Caco-2 (cell line): ENCODE data around the gene ZNF189. TPM values are rescaled to one million over a fixed set of nuclear protein-coding genes. Genes with fewer than 3 reads are reported as not detected.

ENCODE experiments used
- BruUV-seq: library from RNA; stranded (reverse); fragments of 400-500 nt; replicated peaks from 2 replicates; lab custom pipeline; 2021; lab: Mats Ljungman, UMichigan
- CTCF ChIA-PET: fragments of 300-600 bp; sonication (Branson Sonifier 250); formaldehyde crosslinking; loops from one replicate; lab custom pipeline; 2022; ENCODE audit warnings: antibody characterized with exemption; lab: Charles Lee
- POLR2A ChIA-PET: fragments of 300-600 bp; sonication (Branson Sonifier 250); formaldehyde crosslinking; loops from one replicate; lab custom pipeline; 2022; ENCODE audit warnings: antibody characterized with exemption; lab: Charles Lee
- DNase-seq, 2 experiments: peaks; one replicate each; pipeline versions ENCODE4 v3.0.0 to v3.0.0-alpha.2; 2020 to 2022
- H3K27me3 ChIP-seq: replicated peaks from 2 replicates; pipeline ENCODE4 v1.6.0; 2011; ENCODE audit warnings: low read length; ENCODE audit not compliant: control insufficient read depth, insufficient read depth
- H3K36me3 ChIP-seq: 2 replicates; pipeline ENCODE4 v1.5.1; 2011; ENCODE audit warnings: low read length; ENCODE audit not compliant: control insufficient read depth, insufficient read depth
- H3K4me1 ChIP-seq: fragments of 250-450 bp; sonication (Bioruptor Pico); 2 replicates; pipeline ENCODE4 v1.5.1; 2020; ENCODE audit warnings: mild to moderate bottlenecking
- H3K4me3 ChIP-seq: 2 replicates; pipeline ENCODE4 v1.5.1; 2011; ENCODE audit warnings: low read depth, mild to moderate bottlenecking, control low read depth, low read length
- H3K9me3 ChIP-seq: fragments of 250-450 bp; sonication (Bioruptor Pico); 2 replicates; pipeline ENCODE4 v1.5.1; 2020; ENCODE audit warnings: mild to moderate bottlenecking, moderate library complexity
- H3K27ac Mint-ChIP-seq: one replicate; pipeline ENCODE4 v1.8.0; 2022; ENCODE audit warnings: mixed read lengths; ENCODE audit not compliant: unreplicated experiment
- H3K27me3 Mint-ChIP-seq: one replicate; pipeline ENCODE4 v1.8.0; 2022; ENCODE audit warnings: mixed read lengths; ENCODE audit not compliant: insufficient read depth, unreplicated experiment
- H3K36me3 Mint-ChIP-seq: one replicate; pipeline ENCODE4 v1.8.0; 2022; ENCODE audit warnings: mild to moderate bottlenecking, mixed read lengths; ENCODE audit not compliant: insufficient read depth, unreplicated experiment
- H3K4me1 Mint-ChIP-seq: one replicate; pipeline ENCODE4 v1.8.0; 2022; ENCODE audit warnings: low read depth, mixed read lengths; ENCODE audit not compliant: unreplicated experiment
- H3K4me3 Mint-ChIP-seq: one replicate; pipeline ENCODE4 v1.8.0; 2022; ENCODE audit warnings: mild to moderate bottlenecking, moderate library complexity, mixed read lengths; ENCODE audit not compliant: unreplicated experiment
- H3K9me3 Mint-ChIP-seq: one replicate; pipeline ENCODE4 v1.8.0; 2022; ENCODE audit warnings: mixed read lengths; ENCODE audit not compliant: unreplicated experiment
- CTCF ChIP-seq, 2 experiments: fragments of 200-600 bp in 1 of 2; IDR thresholded peaks; 1 replicate in 1 of 2; 2 replicates in 1 of 2; pipeline versions ENCODE4 v1.5.1 to v1.8.0; 2011 to 2022; ENCODE audit warnings: antibody characterized with exemption in 1 of 2, control low read depth in 1 of 2, inconsistent platforms in 1 of 2, low read depth in 1 of 2, low read length in 1 of 2, mild to moderate bottlenecking in 1 of 2, moderate library complexity in 1 of 2; ENCODE audit not compliant: insufficient read depth in 1 of 2, severe bottlenecking in 1 of 2, unreplicated experiment in 1 of 2
- intact Hi-C: fragments of 100-400 bp; cut with micrococcal nuclease; formaldehyde crosslinking; loops from one replicate; pipeline ENCODE4 v1.10.0; 2022; ENCODE audit not compliant: unreplicated experiment
- total RNA-seq: library from RNA; stranded (reverse); gene quantifications from 2 replicates; pipeline ENCODE4 v1.2.3, GENCODE V29; 2022

The ZNF189 gene
- total RNA-seq, 1 experiment from 2014 or later: 15.3 TPM

GRCh38 chr9:101360647-101361046 is 38.0 kb upstream of the ZNF189 start:
- no peak for DNase-seq
- Histone ChIP-seq H3K4me3 (no peak overlapping the region), H3K9me3 (peaks cover 12% of the 10 kb centered on the region), H3K27me3 (no peaks in the 10 kb centered on the region), H3K4me1 (peaks cover 13% of the 10 kb centered on the region), H3K36me3 (no peaks in the 10 kb centered on the region)
- no peak overlapping the region for H3K4me3 Mint-ChIP-seq
- no peak for TF ChIP-seq CTCF (IDR thresholded peaks at IDR 0.05; ENCODE audit: insufficient read depth in 1 of 2, low read depth in 1 of 2, low read length in 1 of 2, severe bottlenecking in 1 of 2, unreplicated experiment in 1 of 2)
- no peaks in the 10 kb centered on the region for H3K4me1 Mint-ChIP-seq
- ChIA-PET CTCF (no interaction called here), POLR2A (no interaction called here)
- H3K27ac Mint-ChIP-seq: no peak overlapping the region
- H3K27me3 Mint-ChIP-seq: no peaks in the 10 kb centered on the region
- H3K9me3 Mint-ChIP-seq: peaks cover 8% of the 10 kb centered on the region
- intact Hi-C loops: no loop called here
- no TSS peak for BruUV-seq
- H3K36me3 Mint-ChIP-seq: no peaks in the 10 kb centered on the region

GRCh38 chr9:101362450-101362849 is 36.2 kb upstream of the ZNF189 start:
- Mint-ChIP-seq H3K4me3 (no peak overlapping the region), H3K9me3 (no peaks in the 10 kb centered on the region), H3K4me1 (peaks cover 14% of the 10 kb centered on the region), H3K27ac (no peak overlapping the region), H3K36me3 (no peaks in the 10 kb centered on the region), H3K27me3 (no peaks in the 10 kb centered on the region)
- Histone ChIP-seq H3K9me3 (0 out of 2 replicates have a peak, but pooled peaks cover 1% of the 10 kb centered on the region), H3K4me1 (peaks cover 25% of the 10 kb centered on the region), H3K27me3 (no peaks in the 10 kb centered on the region), H3K36me3 (no peaks in the 10 kb centered on the region), H3K4me3 (no peak overlapping the region)
- no TSS peak for BruUV-seq
- ChIA-PET CTCF (no interaction called here), POLR2A (no interaction called here)
- no peak for DNase-seq
- intact Hi-C loops: no loop called here
- no peak for TF ChIP-seq CTCF (IDR thresholded peaks at IDR 0.05; ENCODE audit: insufficient read depth in 1 of 2, low read depth in 1 of 2, low read length in 1 of 2, severe bottlenecking in 1 of 2, unreplicated experiment in 1 of 2)

- no peak overlapping the region for H3K27ac Mint-ChIP-seq
- H3K4me3 ChIP-seq: no peak overlapping the region
- DNase-seq: no peak
- H3K9me3 Mint-ChIP-seq: no peaks in the 10 kb centered on the region
- no peaks in the 10 kb centered on the region for H3K36me3 ChIP-seq
- no peak overlapping the region for H3K4me3 Mint-ChIP-seq
- no peaks in the 10 kb centered on the region for H3K27me3 Mint-ChIP-seq
- POLR2A ChIA-PET: interaction anchor here (0.7 kb wide), 1 partner anchor 34 kb away, joined by 3 read pairs; the partner anchor contains the start of genes MRPL50 and ZNF189
- H3K36me3 Mint-ChIP-seq: no peaks in the 10 kb centered on the region
- no peaks in the 10 kb centered on the region for H3K27me3 ChIP-seq
- H3K4me1 Mint-ChIP-seq: peaks cover 22% of the 10 kb centered on the region
- no TSS peak for BruUV-seq
- CTCF ChIA-PET: no interaction called here
- peaks cover 41% of the 10 kb centered on the region for H3K4me1 ChIP-seq
- TF ChIP-seq CTCF (IDR thresholded peaks at IDR 0.05; ENCODE audit: insufficient read depth in 1 of 2, low read depth in 1 of 2, low read length in 1 of 2, severe bottlenecking in 1 of 2, unreplicated experiment in 1 of 2): no peak
- intact Hi-C loops: no loop called here
- no peaks in the 10 kb centered on the region for H3K9me3 ChIP-seq
Observed at GRCh38 chr9:101365181-101365580, 33.5 kb upstream of the ZNF189 start.
